A204.1 (cell line): ENCODE results near the gene PLVAP.
A peak's percentile ranks its signal among the peaks of the same experiment; 100 is the strongest.

Experiments
- FAIRE-seq: peaks from 2 replicates; lab custom pipeline; 2012; peaks lifted over from hg19 to GRCh38; lab: Jason Lieb, UNC

Gene PLVAP

GRCh38 chr19:17357078-17357666 lies 20.0 kb downstream of the PLVAP start:
- no peak for FAIRE-seq

- no peak for FAIRE-seq
Observed at GRCh38 chr19:17353386-17353785, 23.8 kb downstream of the PLVAP start.

GRCh38 chr19:17352608-17353280 lies 24.4 kb downstream of the PLVAP start:
- no peak for FAIRE-seq

- FAIRE-seq = no peak
Observed at GRCh38 chr19:17351815-17352435, 25.2 kb downstream of the PLVAP start.

- no peak for FAIRE-seq
Observed at GRCh38 chr19:17348700-17349099, 28.4 kb downstream of the PLVAP start.

- no peak for FAIRE-seq
Observed at GRCh38 chr19:17347877-17348276, 29.3 kb downstream of the PLVAP start.

- FAIRE-seq = no peak
Observed at GRCh38 chr19:17347361-17347760, 29.8 kb downstream of the PLVAP start.

GRCh38 chr19:17346109-17346671 lies 31.0 kb downstream of the PLVAP start:
- FAIRE-seq = no peak

GRCh38 chr19:17341845-17342244 lies 35.3 kb downstream of the PLVAP start:
- no peak for FAIRE-seq

GRCh38 chr19:17341386-17341785 lies 35.8 kb downstream of the PLVAP start:
- no peak for FAIRE-seq

- FAIRE-seq = no peak
Observed at GRCh38 chr19:17340871-17341357, 36.2 kb downstream of the PLVAP start.

- no peak for FAIRE-seq
Observed at GRCh38 chr19:17340302-17340870, 36.8 kb downstream of the PLVAP start.

GRCh38 chr19:17339088-17339741 lies 37.9 kb downstream of the PLVAP start:
- FAIRE-seq = no peak

- no peak for FAIRE-seq
Observed at GRCh38 chr19:17338433-17339078, 38.6 kb downstream of the PLVAP start.

- FAIRE-seq = no peak
Observed at GRCh38 chr19:17337675-17338432, 39.3 kb downstream of the PLVAP start.

GRCh38 chr19:17336872-17337674 lies 40.1 kb downstream of the PLVAP start, which contains the start of gene GTPBP3:
GTPBP3 (plus strand) TSS chr19:17337553; CDS start chr19:17337612, 59 bp downstream.
- FAIRE-seq = peak; percentile 97

- FAIRE-seq = no peak
Observed at GRCh38 chr19:17335575-17335974, 41.6 kb downstream of the PLVAP start.

GRCh38 chr19:17334414-17335409 lies 42.4 kb downstream of the PLVAP start, which contains the start of gene ANO8:
ANO8 (minus strand) TSS chr19:17334855; CDS start chr19:17334670, 185 bp downstream.
- FAIRE-seq = peak; percentile 21
